NCI-H1105 treated with DMSO at 0.1 percent for 48 hours (cell line): ENCODE results near the gene HIBADH.
A peak's percentile ranks its signal among the peaks of the same experiment; 100 is the strongest.

Experiments
- DNase-seq: peaks from one replicate; lab custom pipeline; 2025; lab: John Stamatoyannopoulos, UW

Gene HIBADH

DNA sequence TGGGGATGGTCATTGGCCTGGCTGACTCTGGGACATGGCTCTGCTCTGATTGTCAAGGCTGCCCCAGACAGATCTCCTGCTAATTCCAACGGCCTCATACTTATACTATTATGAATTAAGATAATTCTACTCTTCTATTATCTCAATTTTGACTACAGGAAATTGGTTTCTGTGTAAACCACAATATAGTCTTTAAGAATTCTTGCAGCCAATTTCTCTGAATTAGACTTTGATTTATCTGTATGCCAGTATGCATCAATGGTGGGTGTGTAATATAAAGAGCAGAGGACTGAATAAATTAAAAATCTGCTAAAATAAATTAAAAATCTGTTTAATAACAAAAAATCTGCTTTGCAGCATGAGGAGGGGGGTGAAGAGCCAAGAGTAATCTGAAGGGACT is 27.0 kb downstream of the HIBADH start:
- no peak for DNase-seq

GRCh38 chr7:27634671-27635493 is 27.8 kb downstream of the HIBADH start:
- DNase-seq, result peak; percentile 81

GRCh38 chr7:27633062-27633461 is 29.6 kb downstream of the HIBADH start:
- DNase-seq, result no peak

DNA sequence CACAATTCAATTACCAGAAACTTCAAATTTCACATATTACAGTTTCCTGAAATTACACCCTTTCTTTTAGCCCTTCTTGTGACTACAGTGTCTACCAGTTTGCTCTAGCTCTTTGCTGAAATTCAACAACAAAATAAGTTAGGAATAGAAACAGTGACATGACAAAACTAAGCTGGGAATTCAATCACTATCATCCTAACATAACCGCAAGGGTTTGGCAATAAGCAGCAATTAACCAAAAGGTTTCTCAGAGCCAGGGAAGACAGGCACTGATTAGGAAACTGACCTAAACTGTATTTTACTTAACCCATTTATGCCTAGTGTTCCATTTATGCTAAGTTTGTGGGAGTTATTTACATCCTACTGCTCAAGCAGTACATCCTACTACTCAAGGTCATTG is 31.3 kb downstream of the HIBADH start:
- no peak for DNase-seq

DNA sequence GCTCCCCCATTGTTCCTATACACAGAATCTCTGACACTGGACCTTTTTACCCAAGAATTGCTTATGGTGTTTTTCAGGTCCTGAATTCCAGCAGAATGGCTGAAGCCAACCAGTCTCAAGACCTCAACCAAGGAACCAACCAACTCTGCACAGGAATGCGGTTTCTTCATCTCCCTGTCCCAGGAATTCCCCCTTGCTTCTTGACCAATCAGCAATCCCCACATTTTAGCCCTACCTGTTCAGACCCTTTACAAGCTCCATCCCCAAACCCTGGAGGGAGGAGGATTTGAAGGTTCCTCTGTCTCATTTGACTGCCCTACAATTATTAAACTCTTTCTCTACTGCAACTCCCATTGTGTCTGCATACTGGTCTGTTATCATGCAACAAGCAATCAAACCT is 35.5 kb downstream of the HIBADH start:
- no peak for DNase-seq

DNA sequence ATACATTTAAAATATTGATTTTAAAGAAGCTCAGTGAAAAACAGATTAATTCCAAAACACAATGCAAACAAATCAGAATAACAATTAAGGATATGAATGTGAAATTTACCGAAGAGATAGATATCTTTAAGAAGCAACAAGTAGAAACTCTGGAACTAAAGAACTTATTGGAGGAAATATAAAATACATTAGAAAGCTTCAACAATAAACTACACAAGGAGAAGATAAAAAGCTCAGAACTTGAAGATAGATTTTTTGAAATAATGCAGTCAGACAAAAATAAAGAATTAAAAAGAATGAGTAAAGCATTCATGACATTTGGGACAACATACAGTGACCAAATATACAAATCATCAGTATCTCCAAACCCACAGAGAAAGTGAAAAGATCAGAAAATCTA is 43.2 kb downstream of the HIBADH start:
- DNase-seq, result no peak

- no peak for DNase-seq
These were observed 44.9 kb downstream of the HIBADH start for GRCh38 chr7:27617651-27618381.

DNA sequence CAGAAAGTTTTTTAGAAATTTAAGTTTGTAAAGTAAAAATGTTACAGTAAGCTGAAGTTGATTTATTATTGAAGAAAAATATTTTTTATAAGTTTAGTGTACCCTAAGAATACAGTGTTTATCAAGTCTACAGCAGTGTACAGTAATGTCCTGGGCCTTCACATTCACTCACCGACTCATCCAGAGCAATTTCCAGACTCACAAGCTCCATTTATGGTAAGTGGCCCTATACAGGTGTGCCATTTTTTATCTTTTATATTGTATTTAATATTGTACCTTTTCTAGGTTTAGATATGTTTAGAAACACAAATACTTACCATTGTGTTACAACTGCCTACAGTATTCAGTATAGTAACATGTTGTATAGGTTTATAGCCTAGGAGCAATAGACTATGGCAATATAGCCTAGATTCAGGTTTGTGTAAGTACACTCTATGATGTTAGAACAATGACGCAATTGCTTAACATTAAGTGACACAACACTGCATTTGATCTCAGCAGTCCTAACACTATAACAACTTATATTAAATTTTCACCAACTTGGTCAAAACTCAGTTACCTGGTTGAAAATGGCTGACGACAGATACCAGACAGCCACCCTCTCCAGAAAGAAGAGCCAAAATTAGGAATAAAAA is 45.7 kb downstream of the HIBADH start:
- DNase-seq, result no peak

- DNase-seq, result no peak
These were observed 46.5 kb downstream of the HIBADH start for GRCh38 chr7:27616186-27616491.

GRCh38 chr7:27615420-27616185 is 47.1 kb downstream of the HIBADH start:
- DNase-seq, result no peak

DNA sequence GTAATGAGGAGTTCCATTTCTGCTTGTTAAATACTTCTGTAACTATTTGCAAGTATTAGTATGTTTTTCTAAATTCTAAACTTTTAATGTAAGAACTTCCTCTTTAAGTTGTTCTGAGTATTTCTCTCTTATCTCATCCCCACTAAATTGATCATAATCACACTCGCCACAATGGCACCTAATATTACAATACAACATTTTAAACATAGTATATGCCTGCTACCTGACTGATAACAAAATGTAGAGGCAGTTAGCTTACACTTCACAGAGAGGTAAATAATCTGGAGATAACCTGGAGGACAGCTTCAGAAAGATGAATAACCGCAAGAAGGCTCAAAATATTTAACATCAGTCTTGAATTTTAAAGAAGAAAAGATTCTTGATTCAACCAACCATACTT is 48.6 kb downstream of the HIBADH start:
- no peak for DNase-seq

DNA sequence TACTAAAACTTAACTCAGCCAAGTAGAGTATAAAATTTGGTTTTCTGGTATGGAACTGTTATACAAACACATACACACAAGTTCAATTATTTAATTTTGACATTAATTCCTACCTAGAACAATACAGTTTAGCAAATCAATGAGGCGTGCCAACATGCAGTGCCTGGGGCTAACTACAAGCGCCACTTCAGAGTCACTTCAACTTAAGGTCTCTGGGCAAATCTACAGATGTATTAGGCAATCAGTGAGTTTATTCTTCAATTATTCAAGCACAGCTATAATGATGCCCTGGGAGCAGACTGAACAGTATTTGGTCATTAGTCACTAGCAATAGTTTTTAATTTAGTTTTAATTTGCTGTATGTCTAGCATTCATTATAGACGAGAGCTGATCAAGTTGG is 51.6 kb downstream of the HIBADH start:
- DNase-seq, result peak; percentile 97

DNA sequence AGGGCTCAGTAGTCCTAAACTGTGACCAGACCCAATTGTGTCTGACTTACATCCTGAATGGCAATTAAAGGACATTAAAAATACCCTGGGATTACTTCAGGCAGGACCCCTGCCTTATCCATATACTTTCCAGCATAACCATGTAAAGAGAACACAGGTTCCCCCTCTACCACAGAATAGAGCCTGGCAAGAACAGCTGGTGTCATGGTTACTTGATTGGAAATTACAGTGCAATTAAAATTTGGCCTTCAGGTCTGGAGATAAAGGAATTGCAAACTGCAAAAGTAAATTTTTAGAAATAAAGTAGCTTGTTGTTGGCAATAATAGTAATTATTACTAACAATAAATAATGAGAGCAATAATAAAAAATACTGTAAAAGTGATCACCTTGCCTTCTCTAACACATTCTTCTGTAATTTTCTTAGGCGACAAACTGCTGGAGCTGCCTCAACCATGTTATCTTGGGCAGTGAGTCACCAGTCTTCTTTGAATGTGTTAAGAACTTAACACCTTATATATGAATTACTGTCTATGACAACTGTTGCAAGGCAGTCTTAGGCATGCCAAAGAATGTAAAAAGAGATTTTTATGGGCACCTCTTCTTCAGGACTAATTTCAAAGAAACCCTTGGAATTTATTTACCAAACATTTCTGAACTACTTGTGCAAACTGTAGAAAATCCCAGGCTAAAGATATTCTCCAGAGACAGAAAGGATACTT is 53.7 kb downstream of the HIBADH start:
- DNase-seq, result no peak

- DNase-seq, result no peak
These were observed 55.5 kb downstream of the HIBADH start for GRCh38 chr7:27607210-27607606.

DNA sequence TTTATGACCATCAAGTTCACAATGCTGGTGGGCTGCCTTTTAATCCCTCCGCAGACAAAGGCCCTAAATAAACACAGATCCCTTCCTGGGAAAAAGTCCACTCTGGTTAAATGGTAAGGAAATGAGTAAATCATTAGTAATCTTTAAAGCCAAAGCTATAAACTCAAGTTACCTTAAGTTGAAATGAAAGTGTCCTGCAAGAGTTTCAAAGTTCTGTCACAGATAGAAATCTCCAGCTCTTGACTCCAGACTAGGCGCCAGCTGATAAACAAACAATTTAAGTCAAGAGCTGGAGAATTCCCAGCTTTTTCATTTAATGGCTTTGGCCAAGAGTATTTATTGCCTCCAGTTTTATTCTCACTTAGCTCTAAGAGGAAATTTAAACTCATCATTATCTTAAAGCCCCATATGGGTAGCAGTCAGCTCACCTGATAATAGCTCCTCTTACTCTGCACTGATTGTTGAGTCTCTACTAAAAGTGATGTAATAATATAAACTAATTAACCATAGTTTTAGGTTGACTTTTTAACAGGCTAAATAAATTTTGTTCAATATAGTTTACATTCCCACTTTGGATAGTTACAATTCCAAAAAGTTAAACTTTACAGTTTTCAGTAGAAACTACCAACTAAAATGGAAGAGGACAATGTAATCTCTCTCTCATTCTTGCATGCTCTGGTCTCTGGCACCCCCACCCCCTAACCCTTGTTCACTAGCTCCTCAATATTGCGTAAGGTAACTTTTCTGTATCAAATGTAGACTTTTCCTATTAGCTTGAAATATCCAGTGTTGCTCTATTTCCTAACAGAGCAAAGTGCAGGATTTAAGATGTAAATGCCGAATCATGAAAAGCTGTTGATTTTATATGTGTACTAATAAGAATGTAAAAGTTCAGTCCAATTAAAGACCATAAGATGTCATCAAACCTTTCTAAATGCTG is 56.1 kb downstream of the HIBADH start:
- peak; percentile 97 for DNase-seq

GRCh38 chr7:27605689-27606269 is 56.9 kb downstream of the HIBADH start:
- DNase-seq, result peak; percentile 61

GRCh38 chr7:27605283-27605682 is 57.4 kb downstream of the HIBADH start:
- DNase-seq, result no peak

GRCh38 chr7:27603813-27604212 is 58.9 kb downstream of the HIBADH start:
- peak; percentile 19 for DNase-seq

DNA sequence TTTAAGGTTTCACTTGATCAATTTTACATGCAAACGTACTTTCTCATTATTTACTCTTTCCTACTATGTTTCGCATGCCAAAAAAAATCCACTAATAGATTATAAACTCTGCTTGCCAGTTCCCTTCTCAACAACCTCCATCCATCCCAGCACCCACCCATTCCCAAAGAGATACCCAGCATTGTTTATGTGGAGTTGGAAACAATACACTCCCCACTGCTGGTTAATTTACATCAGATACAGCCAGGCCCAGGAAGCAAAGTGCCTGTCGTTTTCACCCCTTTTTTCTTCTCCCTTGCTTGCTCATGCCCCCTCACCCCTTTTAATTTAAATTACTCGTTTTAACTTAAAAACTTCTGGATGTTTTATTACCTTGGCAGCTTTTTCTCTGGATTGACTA is 59.9 kb downstream of the HIBADH start:
- DNase-seq, result peak; percentile 29

GRCh38 chr7:27601217-27601616 is 61.5 kb downstream of the HIBADH start:
- DNase-seq, result no peak
